ENCODE measurements around the gene DLGAP5.

- TF ChIP-seq CTCF (IDR thresholded peaks at IDR 0.05; ENCODE audit: low read depth, low read length, poor library complexity, severe bottlenecking) (no peak), EZH2phosphoT487 (IDR thresholded peaks at IDR 0.05; ENCODE audit: borderline replicate concordance, low read length) (no peak)
These were observed 49.3 kb upstream of the DLGAP5 start for GRCh38 chr14:55240526-55241178.
